Erythroblast (primary cell): Measurements from ENCODE around the gene DIAPH3.

ENCODE experiments used
- GATA1 ChIP-seq: IDR thresholded peaks from 2 replicates; pipeline ENCODE4 v1.6.1; 2011; ENCODE audit warnings: low read depth, mild to moderate bottlenecking, control low read depth, low read length, moderate library complexity
- POLR2A ChIP-seq: IDR thresholded peaks from 2 replicates; pipeline ENCODE4 v1.6.1; 2011; ENCODE audit warnings: mild to moderate bottlenecking, low read length

GRCh38 chr13:59957438-59957837, 206.3 kb downstream of the DIAPH3 start:
- TF ChIP-seq POLR2A = no peak
- no peak for TF ChIP-seq GATA1
